Ovary (tissue), 9 donors: ENCODE results near the gene C16orf86. TPM values are rescaled to one million over a fixed set of nuclear protein-coding genes. Genes with fewer than 3 reads are reported as not detected.

ENCODE experiments used
- DNase-seq, 5 donors: peaks; one replicate each; pipeline ENCODE4 v3.0.0-alpha.2; 2019 to 2020
- H3K27ac ChIP-seq, 2 donors: fragments of 200-600 bp; one replicate each; pipeline versions ENCODE4 v1.5.1 to v1.8.0; 2019 to 2022
- H3K27me3 ChIP-seq: fragments of 200-600 bp; one replicate; pipeline ENCODE4 v1.8.0; 2022
- H3K36me3 ChIP-seq: fragments of 200-600 bp; sonication (generic); one replicate; pipeline ENCODE4 v1.5.1; 2019
- H3K4me1 ChIP-seq: one replicate; pipeline ENCODE4 v1.8.1; 2013; ENCODE audit warnings: mild to moderate bottlenecking, moderate library complexity; ENCODE audit not compliant: insufficient read depth
- H3K4me3 ChIP-seq: fragments of 200-600 bp; sonication (generic); one replicate; pipeline ENCODE4 v1.5.1; 2017
- H3K9me3 ChIP-seq, 2 donors: fragments of 200-600 bp in 1 of 2; sonication (generic) in 1 of 2; one replicate each; pipeline versions ENCODE4 v1.5.1 to v1.8.1; 2013 to 2019; ENCODE audit warnings: mild to moderate bottlenecking in 1 of 2, moderate library complexity in 1 of 2
- CTCF ChIP-seq, 3 donors: fragments of 450-650 bp in 2 of 3; fragments of 200-600 bp in 1 of 3; IDR thresholded peaks; one replicate each; pipeline versions ENCODE4 v1.5.1 to v1.8.0; 2016 to 2022; ENCODE audit warnings: antibody characterized with exemption in 3 of 3, mild to moderate bottlenecking in 1 of 3
- EP300 ChIP-seq: sonication (generic); formaldehyde crosslinking; IDR thresholded peaks from one replicate; pipeline ENCODE4 v1.6.1; 2017; ENCODE audit warnings: antibody characterized with exemption
- POLR2A ChIP-seq: fragments of 450-650 bp; IDR thresholded peaks from one replicate; pipeline ENCODE4 v1.6.1; 2017; ENCODE audit warnings: antibody characterized with exemption, mild to moderate bottlenecking, moderate library complexity
- WGBS, 3 donors: extraction: QIAGEN DNeasy Blood & Tissue Kit in 1 of 3; methylation state at CpG; one replicate each; pipeline versions ENCODE4 v1.1.5 to v1.1.7; 2013 to 2017; 5-methylcytosine and 5-hydroxymethylcytosine counted together
- intact Hi-C, 4 donors: fragments of 100-400 bp; cut with DNase I; formaldehyde crosslinking; loops; one replicate each; pipeline versions ENCODE4 v1.11.0 to v1.15.1; 2022 to 2023
- polyA plus RNA-seq, 2 donors: library from polyadenylated mRNA; stranded (reverse); fragments of 200-250 nt in 1 of 2; fragments of 350-450 nt in 1 of 2; fragmentation: Illumina TruSeq in 1 of 2; extraction: RNeasy Lipid Tissue Mini Kit (QIAGEN cat#74804) in 1 of 2; gene quantifications; one replicate each; pipeline ENCODE4 v1.2.3, GENCODE V29; 2013 to 2014
- total RNA-seq, 7 donors: library from RNA; depleted of rRNA in 2 of 7; stranded (reverse); fragments of >200 nt in 2 of 7; fragmentation: NEBNext Ultra II Directional in 3 of 7; extraction: Animal tissue kit (Norgen Biotek cat#: 25700) in 3 of 7; gene quantifications; one replicate each; pipeline versions ENCODE4 v1.1.0 to v1.2.4, GENCODE V29; 2016 to 2023
- donor health status: DM: no; HTN: no; CAD: no; lungs with moderate emphysema.
- donor health status: DM: no; HTN: no; CAD: no.
- donor health status: Bipolar disorder and iron deficiency.
- donor health status: DM: yes; HTN: yes; CAD: no.
- donor health status: DM: no; HTN: no; CAD: no.
- donor health status: DM: yes; HTN: yes; CAD: no.

Gene C16orf86
- total and polyA plus RNA-seq, 9 donors = 0.13 to 8.2 (median 4.6) TPM

- Histone ChIP-seq H3K9me3 (no peaks in the 10 kb centered on the region), H3K4me1 (peaks cover 12% of the 10 kb centered on the region), H3K27me3 (no peaks in the 10 kb centered on the region), H3K36me3 (no peaks in the 10 kb centered on the region), H3K4me3 (no peak overlapping the region), H3K27ac (no peak overlapping the region)
- no peak for DNase-seq
- 85 to 89% (median 86%) methylated on average over 4 of the region's 4 CpGs for WGBS, 3 donors
- intact Hi-C loops = loop anchor here in 2 of 4 donors (5.0 to 10.0 kb wide), 3 partner anchors 128 to 348 kb away; partner anchors contain the start of genes CTRL (in 1 of the 2), DDX28 (in 1 of the 2), DUS2 (in 1 of the 2) and RANBP10 (in 1 of the 2)
- TF ChIP-seq CTCF (IDR thresholded peaks at IDR 0.05) (no peak), POLR2A (no peak), EP300 (no peak)
Measured at GRCh38 chr16:67676516-67676915, 9.9 kb downstream of the C16orf86 start.

GRCh38 chr16:67676939-67677338 is 10.3 kb downstream of the C16orf86 start:
- TF ChIP-seq CTCF (IDR thresholded peaks at IDR 0.05) = no peak
- DNase-seq = no peak
- H3K27me3 ChIP-seq = no peaks in the 10 kb centered on the region
- WGBS, 3 donors = 79 to 86% (median 82%) methylated on average over 8 of the region's 8 CpGs
- H3K4me1 ChIP-seq = peaks cover 12% of the 10 kb centered on the region
- no peak overlapping the region for H3K4me3 ChIP-seq
- intact Hi-C loops = loop anchor here in 2 of 4 donors (5.0 to 10.0 kb wide), 3 partner anchors 128 to 348 kb away; partner anchors contain the start of genes CTRL (in 1 of the 2), DDX28 (in 1 of the 2), DUS2 (in 1 of the 2) and RANBP10 (in 1 of the 2)
- no peaks in the 10 kb centered on the region for H3K36me3 ChIP-seq
- no peak overlapping the region for H3K27ac ChIP-seq
- no peaks in the 10 kb centered on the region for H3K9me3 ChIP-seq

- H3K27ac ChIP-seq = no peak overlapping the region
Measured at GRCh38 chr16:67677712-67678111, 11.1 kb downstream of the C16orf86 start.

GRCh38 chr16:67678354-67679023 is 11.9 kb downstream of the C16orf86 start:
- no peak for DNase-seq
- Histone ChIP-seq H3K4me1 (peaks cover 4% of the 10 kb centered on the region), H3K4me3 (no peak overlapping the region), H3K27me3 (no peaks in the 10 kb centered on the region), H3K27ac (no peak overlapping the region), H3K36me3 (no peaks in the 10 kb centered on the region), H3K9me3 (no peaks in the 10 kb centered on the region)
- intact Hi-C loops = loop anchor here in 2 of 4 donors (5.0 to 10.0 kb wide), 3 partner anchors 126 to 346 kb away; partner anchors contain the start of genes CTRL (in 1 of the 2), DDX28 (in 1 of the 2), DUS2 (in 1 of the 2) and RANBP10 (in 1 of the 2)
- WGBS, 3 donors = 89 to 94% (median 91%) methylated on average over 12 of the region's 12 CpGs
- TF ChIP-seq EP300 = no peak
- no peak for TF ChIP-seq POLR2A
- TF ChIP-seq CTCF (IDR thresholded peaks at IDR 0.05) = no peak

More at GRCh38 chr16:67677712-67678111, 11.1 kb downstream of the C16orf86 start:
- intact Hi-C loops = loop anchor here in 2 of 4 donors (5.0 to 10.0 kb wide), 3 partner anchors 127 to 347 kb away; partner anchors contain the start of genes CTRL (in 1 of the 2), DDX28 (in 1 of the 2), DUS2 (in 1 of the 2) and RANBP10 (in 1 of the 2)
- Histone ChIP-seq H3K9me3 (no peaks in the 10 kb centered on the region), H3K4me1 (peaks cover 12% of the 10 kb centered on the region), H3K4me3 (no peak overlapping the region), H3K27me3 (no peaks in the 10 kb centered on the region), H3K36me3 (no peaks in the 10 kb centered on the region)
- no peak for TF ChIP-seq EP300
- no peak for TF ChIP-seq POLR2A
- no peak for TF ChIP-seq CTCF (IDR thresholded peaks at IDR 0.05)
- WGBS, 3 donors = 82 to 100% (median 95%) methylated on average over 1 of the region's 1 CpG
- DNase-seq = no peak
